T47D (cell line): ENCODE results near the gene ZNF740.

Experiments used
- DNase-seq, 2 experiments: peaks; one replicate each; pipeline versions ENCODE4 v3.0.0 to v3.0.0-alpha.2; 2011 to 2012; ENCODE audit warnings: low read depth in 1 of 2, low spot score in 1 of 2
- JUND ChIP-seq: IDR thresholded peaks from 2 replicates; pipeline ENCODE4 v1.6.1; 2012; ENCODE audit warnings: low read depth
- in situ Hi-C: cut with HindIII; loops from 2 replicates; pipeline ENCODE4 v1.10.0; 2016; ENCODE audit warnings: low sequenced_read_pairs, low pct_unique_long_range_greater_than_20kb

Gene ZNF740

DNA sequence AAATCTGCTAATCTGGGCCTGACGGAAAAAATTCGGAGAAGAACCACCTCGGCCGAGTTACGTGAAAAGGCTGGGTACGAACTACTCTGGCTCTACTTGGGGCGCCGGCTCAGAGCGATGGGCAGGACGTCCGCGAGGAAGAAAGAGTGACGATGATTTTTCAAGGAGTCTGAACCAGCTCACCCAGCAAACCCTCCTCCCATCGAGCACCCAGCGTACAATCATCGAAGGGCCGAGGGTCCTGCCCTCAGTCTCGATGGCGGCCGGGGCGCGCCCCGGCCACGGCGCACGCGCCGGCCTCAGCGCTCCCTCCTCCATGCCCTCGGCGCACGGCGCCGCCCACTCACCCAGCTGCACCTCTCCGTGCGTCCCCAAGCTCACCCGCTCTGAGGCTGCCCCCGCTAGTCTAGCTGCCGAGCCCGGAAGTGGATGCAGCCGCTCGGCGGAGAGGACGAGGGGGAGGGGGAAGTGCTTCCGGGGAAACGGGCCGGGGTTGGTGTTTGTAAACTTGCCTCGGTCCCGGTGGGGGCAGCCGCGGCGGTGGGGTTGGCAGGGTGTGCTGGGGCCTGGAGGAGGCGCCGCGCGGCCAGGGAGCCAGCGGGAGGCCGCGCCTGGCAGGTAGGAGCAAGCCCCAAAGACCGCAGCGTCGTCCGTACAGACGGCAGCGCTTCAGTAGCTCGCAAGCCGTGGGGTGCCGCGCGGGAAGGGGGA, at the start of gene ZNF740, which contains the start of gene CSAD:
TSS of gene ZNF740 (plus strand) at position 503 of the 711 bp plus-strand sequence. CDS start 1,262 bp downstream, outside the sequence.
TSS of gene CSAD (minus strand) at position 706 of the 711 bp plus-strand sequence. CDS start 7,455 bp downstream, outside the sequence.
- in situ Hi-C loops = no loop called here
- TF ChIP-seq JUND = no peak
- peak; percentile 94 to 99 for DNase-seq

DNA sequence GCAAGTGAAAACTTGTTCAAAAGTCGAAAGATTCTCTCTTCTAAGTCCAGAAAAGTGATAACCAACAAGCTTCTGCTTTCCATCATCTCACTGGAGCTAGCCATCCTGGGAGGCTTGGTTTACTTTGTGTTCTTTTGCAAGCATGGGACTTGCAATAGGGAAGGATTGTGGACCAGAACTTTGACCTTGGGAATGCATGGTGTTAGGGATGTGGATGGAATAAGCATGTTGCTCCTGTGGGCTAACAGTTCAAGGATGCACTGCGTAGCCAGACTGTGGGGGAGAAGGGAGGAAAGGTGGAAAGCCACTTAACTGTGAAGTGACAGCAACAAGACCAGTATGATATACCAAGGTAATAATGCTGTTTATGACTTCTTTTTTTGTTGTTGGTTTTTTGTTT, 48.7 kb upstream of the ZNF740 start:
- no peak for DNase-seq
- TF ChIP-seq JUND = no peak
- in situ Hi-C loops = no loop called here

DNA sequence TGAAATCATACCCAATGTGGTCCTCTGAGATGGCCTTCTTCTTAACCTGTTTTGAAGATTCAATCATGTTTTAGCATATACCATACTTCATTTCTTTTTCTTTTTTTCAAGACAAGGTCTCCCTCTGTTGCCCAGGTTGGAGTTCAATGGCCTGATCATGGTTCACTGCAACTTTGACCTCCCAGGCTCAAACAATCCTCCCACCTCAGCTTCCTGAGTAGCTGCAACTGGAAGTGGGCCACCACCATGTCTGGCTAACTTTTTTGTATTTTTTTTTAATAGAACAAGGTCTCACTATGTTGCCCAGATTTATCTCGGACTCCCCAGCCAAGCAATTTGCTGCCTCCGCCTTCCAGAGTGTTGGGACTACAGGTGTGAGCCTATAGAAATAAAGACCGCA, 46.8 kb upstream of the ZNF740 start:
- no peak for TF ChIP-seq JUND
- no peak for DNase-seq
- in situ Hi-C loops = no loop called here

GRCh38 chr12:53143355-53143754, 37.2 kb upstream of the ZNF740 start:
- in situ Hi-C loops = no loop called here
- no peak for TF ChIP-seq JUND
- DNase-seq = no peak

- no peak for TF ChIP-seq JUND
- in situ Hi-C loops = no loop called here
- DNase-seq = no peak
Observed at GRCh38 chr12:53145383-53146260, 34.9 kb upstream of the ZNF740 start.

GRCh38 chr12:53147181-53147580, 33.3 kb upstream of the ZNF740 start:
- no peak for TF ChIP-seq JUND
- in situ Hi-C loops = no loop called here
- no peak for DNase-seq

- TF ChIP-seq JUND = no peak
- DNase-seq = no peak
- in situ Hi-C loops = no loop called here
Observed at GRCh38 chr12:53147653-53148052, 32.9 kb upstream of the ZNF740 start.

- no peak for TF ChIP-seq JUND
- in situ Hi-C loops = no loop called here
- DNase-seq = no peak
Observed at GRCh38 chr12:53151039-53151438, 29.5 kb upstream of the ZNF740 start.

- in situ Hi-C loops = no loop called here
- DNase-seq = no peak
- no peak for TF ChIP-seq JUND
Observed at GRCh38 chr12:53152390-53152789, 28.1 kb upstream of the ZNF740 start.

GRCh38 chr12:53159195-53159839, 21.2 kb upstream of the ZNF740 start:
- no peak for TF ChIP-seq JUND
- in situ Hi-C loops = no loop called here
- DNase-seq = peak; percentile 88 to 91

- in situ Hi-C loops = no loop called here
- TF ChIP-seq JUND = no peak
Observed at GRCh38 chr12:53160000-53160399, 20.5 kb upstream of the ZNF740 start.

DNA sequence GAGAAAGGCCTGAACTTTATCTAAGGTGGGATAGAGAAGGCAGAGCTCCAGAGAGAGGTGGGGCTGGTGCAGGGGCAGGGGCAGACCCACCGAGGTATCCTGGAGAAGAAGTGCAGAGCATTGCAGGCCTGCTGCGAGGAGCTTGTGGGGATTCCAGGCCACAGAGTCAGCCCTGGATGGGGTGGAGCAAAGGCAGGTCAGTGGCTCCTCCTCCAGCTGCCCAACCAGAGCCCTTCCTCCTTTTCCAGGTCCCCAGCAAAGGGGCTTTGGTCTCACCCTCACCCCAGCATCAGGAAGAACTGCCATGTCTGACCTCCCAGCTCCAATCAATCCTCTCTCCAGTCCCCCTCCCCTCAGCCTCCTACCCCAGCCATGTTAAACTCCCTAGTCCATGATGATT, 19.8 kb upstream of the ZNF740 start:
- in situ Hi-C loops = no loop called here
- TF ChIP-seq JUND = no peak
- no peak for DNase-seq

More at GRCh38 chr12:53160000-53160399, 20.5 kb upstream of the ZNF740 start:
- peak in 1 of 2 experiments; percentile 31 for DNase-seq
